22Rv1 (cell line): ENCODE measurements around the gene ETS1.

Experiments
- H3K27ac ChIP-seq: fragments of 450-650 bp; 2 replicates; pipeline ENCODE4 v1.5.1; 2017
- CTCF ChIP-seq: fragments of 450-650 bp; IDR thresholded peaks from 2 replicates; pipeline ENCODE4 v1.5.1; 2017; ENCODE audit warnings: mild to moderate bottlenecking
- ZFX ChIP-seq: fragments of 450-650 bp; IDR thresholded peaks from 2 replicates; pipeline ENCODE4 v1.6.1; 2017; ENCODE audit warnings: antibody characterized with exemption, borderline replicate concordance

The ETS1 gene

GRCh38 chr11:128437136-128437535, 150.2 kb downstream of the ETS1 start:
- TF ChIP-seq CTCF (no peak), ZFX (no peak)
- no peak overlapping the region for H3K27ac ChIP-seq

- TF ChIP-seq ZFX = no peak
- TF ChIP-seq CTCF = no peak
- no peak overlapping the region for H3K27ac ChIP-seq
Observed at GRCh38 chr11:128434818-128435217, 152.5 kb downstream of the ETS1 start.

- TF ChIP-seq CTCF = no peak
- no peak for TF ChIP-seq ZFX
Observed at GRCh38 chr11:128434411-128434810, 152.9 kb downstream of the ETS1 start.

GRCh38 chr11:128432926-128433325, 154.4 kb downstream of the ETS1 start:
- H3K27ac ChIP-seq = no peak overlapping the region
- TF ChIP-seq CTCF (no peak), ZFX (no peak)

More at GRCh38 chr11:128434411-128434810, 152.9 kb downstream of the ETS1 start:
- no peak overlapping the region for H3K27ac ChIP-seq

- TF ChIP-seq CTCF = no peak
- TF ChIP-seq ZFX = no peak
- H3K27ac ChIP-seq = no peak overlapping the region
Observed at GRCh38 chr11:128431931-128432330, 155.4 kb downstream of the ETS1 start.

GRCh38 chr11:128428935-128429334, 158.4 kb downstream of the ETS1 start:
- no peak overlapping the region for H3K27ac ChIP-seq
- TF ChIP-seq ZFX (no peak), CTCF (no peak)

- H3K27ac ChIP-seq = no peak overlapping the region
- TF ChIP-seq CTCF = no peak
- no peak for TF ChIP-seq ZFX
Observed at GRCh38 chr11:128424851-128425285, 162.5 kb downstream of the ETS1 start.
